SU-DHL-6 (cell line): ENCODE data around the gene CAP2.

ENCODE experiments used
- H2AFZ ChIP-seq: fragments of 200-600 bp; sonication (generic); 2 replicates; pipeline ENCODE4 v1.6.1; 2014; ENCODE audit warnings: low read depth, mild to moderate bottlenecking, moderate library complexity, mixed read lengths, antibody characterized with exemption, low read length; ENCODE audit not compliant: severe bottlenecking
- H3F3A ChIP-seq: fragments of 200-600 bp; shearing (Covaris generic); 2 replicates; pipeline ENCODE4 v1.6.0; 2016; ENCODE audit warnings: antibody characterized with exemption, mild to moderate bottlenecking; ENCODE audit not compliant: insufficient read depth
- H3K27ac ChIP-seq: fragments of 200-600 bp; sonication (generic); 2 replicates; pipeline ENCODE4 v1.5.1; 2016; ENCODE audit warnings: low read depth, mild to moderate bottlenecking, low read length, moderate library complexity, mixed read lengths
- H3K27me3 ChIP-seq: fragments of 200-600 bp; sonication (generic), shearing (Covaris generic); 2 replicates; pipeline ENCODE4 v1.6.0; 2014; ENCODE audit warnings: mild to moderate bottlenecking, low read length
- H3K36me3 ChIP-seq: fragments of 200-600 bp; sonication (generic); 2 replicates; pipeline ENCODE4 v1.6.1; 2014; ENCODE audit warnings: mild to moderate bottlenecking, low read length, mixed read lengths
- H3K4me2 ChIP-seq: fragments of 300-600, 200-600 bp; shearing (Covaris generic), sonication (generic); 2 replicates; pipeline ENCODE4 v1.6.0; 2014; ENCODE audit warnings: low read length, low read depth, mild to moderate bottlenecking; ENCODE audit not compliant: poor library complexity, severe bottlenecking
- H3K4me3 ChIP-seq: fragments of 200-600 bp; sonication (generic); 2 replicates; pipeline ENCODE4 v1.5.1; 2014; ENCODE audit warnings: antibody characterized with exemption, low read length, mild to moderate bottlenecking, mixed read lengths; ENCODE audit not compliant: insufficient read depth, poor library complexity, severe bottlenecking
- H3K79me2 ChIP-seq: fragments of 200-600 bp; sonication (generic); 2 replicates; pipeline ENCODE4 v1.6.1; 2014; ENCODE audit warnings: mild to moderate bottlenecking, low read length, moderate library complexity; ENCODE audit not compliant: insufficient read depth
- H3K9ac ChIP-seq: fragments of 200-600 bp; sonication (generic); 2 replicates; pipeline ENCODE4 v1.7.0; 2014; ENCODE audit warnings: mild to moderate bottlenecking, low read length
- H3K9me2 ChIP-seq: fragments of 200-600 bp; sonication (generic); replicated peaks from 2 replicates; pipeline ENCODE4 v1.6.1; 2014; ENCODE audit warnings: low read length; ENCODE audit not compliant: insufficient read depth
- H3K9me3 ChIP-seq: fragments of 200-600 bp; sonication (generic); 2 replicates; pipeline ENCODE4 v1.6.1; 2014; ENCODE audit warnings: low read length, mixed read lengths; ENCODE audit not compliant: insufficient read depth
- H4K20me1 ChIP-seq: fragments of 200-600 bp; sonication (generic); 2 replicates; pipeline ENCODE4 v1.6.1; 2014; ENCODE audit warnings: low read depth, mild to moderate bottlenecking, antibody characterized with exemption, low read length, moderate library complexity, mixed read lengths
- EZH2phosphoT487 ChIP-seq: fragments of 200-600 bp; sonication (generic), shearing (Covaris generic); conservative IDR thresholded peaks from 2 replicates; pipeline ENCODE4 v1.6.1; 2018; ENCODE audit warnings: mild to moderate bottlenecking, antibody characterized with exemption, low read length, moderate library complexity, mixed read lengths
- TF ChIP-seq, protein P1 (sequence below): fragments of 200-600 bp; sonication (generic); IDR thresholded peaks from one replicate; pipeline ENCODE4 v1.5.1; 2017; ENCODE audit warnings: antibody characterized with exemption, mild to moderate bottlenecking, low read length, moderate library complexity; ENCODE audit not compliant: insufficient read depth, poor library complexity, severe bottlenecking

CAP2 gene

DNA sequence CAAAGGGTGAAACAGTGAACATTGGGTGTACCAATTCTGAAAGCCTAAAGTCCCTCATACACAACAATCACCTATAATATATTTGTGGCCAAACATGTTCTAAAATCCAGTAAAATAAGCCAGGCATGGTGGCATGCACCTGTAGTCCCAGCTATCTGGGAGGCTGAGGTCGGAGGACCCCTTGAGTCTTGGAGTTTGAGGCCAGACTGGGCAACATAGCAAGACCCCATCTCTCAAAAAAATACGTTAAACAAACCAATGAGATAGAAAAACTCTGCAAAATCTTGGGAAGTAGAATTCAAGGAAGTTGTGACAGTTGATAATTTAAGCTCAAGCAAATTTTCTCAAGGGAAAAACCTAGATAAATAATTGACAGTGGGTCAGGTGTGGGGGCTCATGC, 92.6 kb downstream of the CAP2 start:
- Histone ChIP-seq H3K4me3 (no peak overlapping the region), H3F3A (no peaks in the 10 kb centered on the region), H2AFZ (no peak overlapping the region), H3K36me3 (no peaks in the 10 kb centered on the region), H3K4me2 (no peak overlapping the region), H3K27ac (no peak overlapping the region), H3K9me3 (no peaks in the 10 kb centered on the region), H4K20me1 (no peaks in the 10 kb centered on the region), H3K9me2 (no peaks in the 10 kb centered on the region), H3K27me3 (no peaks in the 10 kb centered on the region), H3K9ac (no peak overlapping the region), H3K79me2 (no peaks in the 10 kb centered on the region)
- TF ChIP-seq, protein P1, sequence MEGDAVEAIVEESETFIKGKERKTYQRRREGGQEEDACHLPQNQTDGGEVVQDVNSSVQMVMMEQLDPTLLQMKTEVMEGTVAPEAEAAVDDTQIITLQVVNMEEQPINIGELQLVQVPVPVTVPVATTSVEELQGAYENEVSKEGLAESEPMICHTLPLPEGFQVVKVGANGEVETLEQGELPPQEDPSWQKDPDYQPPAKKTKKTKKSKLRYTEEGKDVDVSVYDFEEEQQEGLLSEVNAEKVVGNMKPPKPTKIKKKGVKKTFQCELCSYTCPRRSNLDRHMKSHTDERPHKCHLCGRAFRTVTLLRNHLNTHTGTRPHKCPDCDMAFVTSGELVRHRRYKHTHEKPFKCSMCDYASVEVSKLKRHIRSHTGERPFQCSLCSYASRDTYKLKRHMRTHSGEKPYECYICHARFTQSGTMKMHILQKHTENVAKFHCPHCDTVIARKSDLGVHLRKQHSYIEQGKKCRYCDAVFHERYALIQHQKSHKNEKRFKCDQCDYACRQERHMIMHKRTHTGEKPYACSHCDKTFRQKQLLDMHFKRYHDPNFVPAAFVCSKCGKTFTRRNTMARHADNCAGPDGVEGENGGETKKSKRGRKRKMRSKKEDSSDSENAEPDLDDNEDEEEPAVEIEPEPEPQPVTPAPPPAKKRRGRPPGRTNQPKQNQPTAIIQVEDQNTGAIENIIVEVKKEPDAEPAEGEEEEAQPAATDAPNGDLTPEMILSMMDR: no peak
- no peak for TF ChIP-seq EZH2phosphoT487

DNA sequence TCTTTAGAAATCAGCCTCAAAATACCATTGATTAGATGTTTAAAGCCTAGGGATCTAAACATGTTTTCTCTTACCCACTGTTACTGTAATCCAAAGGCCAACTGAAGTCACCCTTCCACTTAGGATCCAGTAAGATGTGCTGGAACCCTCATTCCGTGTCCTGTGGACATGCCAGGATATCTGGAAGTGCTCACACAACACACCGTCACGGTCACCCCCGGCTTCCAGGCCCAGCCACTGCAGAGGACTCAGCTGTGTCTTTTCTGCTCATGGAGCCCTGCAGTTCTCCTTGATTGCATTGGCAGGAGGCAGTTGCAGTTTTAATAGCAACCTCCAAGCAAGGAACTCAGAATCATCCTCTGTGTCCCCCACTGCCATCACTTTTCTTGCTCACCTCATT, 93.3 kb downstream of the CAP2 start:
- no peaks in the 10 kb centered on the region for H4K20me1 ChIP-seq
- H3K4me3 ChIP-seq: no peak overlapping the region
- H3K4me2 ChIP-seq: no peak overlapping the region
- TF ChIP-seq, protein P1: no peak
- no peak for TF ChIP-seq EZH2phosphoT487
- no peak overlapping the region for H3K9ac ChIP-seq
- H3K79me2 ChIP-seq: no peaks in the 10 kb centered on the region
- H3F3A ChIP-seq: no peaks in the 10 kb centered on the region
- no peak overlapping the region for H2AFZ ChIP-seq
- H3K9me2 ChIP-seq: no peaks in the 10 kb centered on the region
- H3K27me3 ChIP-seq: no peaks in the 10 kb centered on the region
- no peaks in the 10 kb centered on the region for H3K36me3 ChIP-seq
- H3K27ac ChIP-seq: no peak overlapping the region
- H3K9me3 ChIP-seq: no peaks in the 10 kb centered on the region

DNA sequence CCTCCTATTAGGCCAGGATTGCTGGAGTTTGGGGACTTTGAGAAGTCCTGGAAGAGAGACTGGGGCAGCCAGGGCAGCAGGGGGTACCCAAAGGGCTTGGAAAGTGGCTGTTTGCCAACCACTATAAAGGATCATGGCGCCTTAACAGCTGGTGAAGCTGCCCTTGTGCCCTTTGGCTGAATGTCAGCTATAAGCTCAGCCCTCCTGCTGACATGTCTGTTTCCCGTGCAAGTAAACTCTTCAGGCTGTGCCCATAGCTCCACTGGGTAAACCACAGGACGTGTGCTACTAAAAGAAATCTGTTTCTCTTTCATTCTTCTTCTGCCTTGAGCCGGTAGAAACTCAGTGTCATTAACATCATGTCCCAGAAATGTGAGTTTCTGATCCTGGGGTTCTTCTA, 97.3 kb downstream of the CAP2 start:
- H3K27me3 ChIP-seq: no peaks in the 10 kb centered on the region
- H3K9ac ChIP-seq: no peak overlapping the region
- H3K36me3 ChIP-seq: no peaks in the 10 kb centered on the region
- H3K4me3 ChIP-seq: no peak overlapping the region
- H3K79me2 ChIP-seq: no peaks in the 10 kb centered on the region
- no peak overlapping the region for H3K27ac ChIP-seq
- H3K9me2 ChIP-seq: no peaks in the 10 kb centered on the region
- no peaks in the 10 kb centered on the region for H3F3A ChIP-seq
- no peaks in the 10 kb centered on the region for H4K20me1 ChIP-seq
- H3K4me2 ChIP-seq: no peak overlapping the region
- no peak overlapping the region for H2AFZ ChIP-seq
- H3K9me3 ChIP-seq: no peaks in the 10 kb centered on the region
- TF ChIP-seq, protein P1: no peak
- no peak for TF ChIP-seq EZH2phosphoT487
